H1 (cell line): ENCODE measurements around the gene TMEM252. TPM values are rescaled to one million over a fixed set of nuclear protein-coding genes. Genes with fewer than 3 reads are reported as not detected.

Source experiments
- ASH2L ChIP-seq: fragments of 200-600, 300-600 bp; sonication (generic); IDR thresholded peaks from one replicate; pipeline ENCODE4 v1.7.1; 2017; ENCODE audit warnings: low read length
- RNF2 ChIP-seq: fragments of 200-900, 300-1000 bp; sonication (generic); IDR thresholded peaks from 2 replicates; pipeline ENCODE4 v1.7.1; 2016; ENCODE audit warnings: borderline replicate concordance, low read depth, mild to moderate bottlenecking, antibody characterized with exemption, low read length; ENCODE audit not compliant: poor library complexity, severe bottlenecking; ENCODE audit errors: missing control alignments
- TEAD4 ChIP-seq: IDR thresholded peaks from 2 replicates; pipeline ENCODE4 v1.6.1; 2012; ENCODE audit warnings: low read depth, low read length, inconsistent platforms, mixed read lengths
- polyA plus RNA-seq, 7 experiments: library from polyadenylated mRNA; depleted of rRNA in 3 of 7; stranded (reverse) in 5 of 7; unstranded in 2 of 7; fragments of >200 nt in 5 of 7; fragments of 200-250 nt in 2 of 7; gene quantifications; 1 replicate in 5 of 7; 2 replicates in 1 of 7; 4 replicates in 1 of 7; pipeline versions ENCODE4 v1.2.1 to v1.2.3, GENCODE V29; 2011 to 2013; ENCODE audit warnings: missing spikeins in 2 of 7, mixed read lengths in 2 of 7
- total RNA-seq: library from RNA; stranded (reverse); fragmentation: NEBNext Ultra II Directional; extraction: Animal tissue kit (Norgen Biotek cat#: 25700); gene quantifications from 2 replicates; pipeline ENCODE4 v1.2.1, GENCODE V29; 2021
- TF ChIP-seq, protein P1 (sequence below): IDR thresholded peaks from 2 replicates; pipeline ENCODE4 v1.6.1; 2011; ENCODE audit warnings: low read depth, mild to moderate bottlenecking, low read length; ENCODE audit not compliant: insufficient read depth

Gene TMEM252
- total and polyA plus RNA-seq, 2 of the 8 experiments (the other 6 are each of a cell fraction or from before 2014, with no cell fraction given) = not detected

DNA sequence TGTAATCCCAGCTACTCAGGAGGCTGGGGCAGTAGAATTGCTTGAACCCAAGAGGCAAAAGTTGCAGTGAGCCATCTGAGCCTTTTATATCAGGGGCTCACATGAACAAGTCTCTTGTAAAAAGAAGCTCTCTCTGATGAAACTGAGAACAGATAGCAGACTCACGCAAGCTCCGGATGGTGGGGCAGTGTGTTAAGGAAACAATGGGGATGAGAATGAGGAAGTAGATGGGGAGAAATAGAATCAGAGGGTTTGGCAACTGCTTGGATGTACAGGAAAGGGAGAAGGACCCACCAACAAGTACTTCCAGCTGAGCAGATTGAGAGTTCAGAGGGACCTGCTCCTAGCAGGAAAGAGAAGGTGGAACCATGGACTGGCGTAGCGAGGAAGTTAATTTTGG lies 18.6 kb downstream of the TMEM252 start (continued):
- no peak for TF ChIP-seq ASH2L
- TF ChIP-seq RNF2 = no peak
- TF ChIP-seq, protein P1, sequence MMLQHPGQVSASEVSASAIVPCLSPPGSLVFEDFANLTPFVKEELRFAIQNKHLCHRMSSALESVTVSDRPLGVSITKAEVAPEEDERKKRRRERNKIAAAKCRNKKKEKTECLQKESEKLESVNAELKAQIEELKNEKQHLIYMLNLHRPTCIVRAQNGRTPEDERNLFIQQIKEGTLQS = no peak
- no peak for TF ChIP-seq TEAD4
